Thoracic aorta (tissue), 2 donors: ENCODE results near the gene PELO. TPM values are rescaled to one million over a fixed set of nuclear protein-coding genes. Genes with fewer than 3 reads are reported as not detected.

Experiments
- ATAC-seq: fragments of 150-250 bp; one replicate; pipeline ENCODE4 v1.8.0; 2017; ENCODE audit warnings: low read depth; ENCODE audit not compliant: insufficient number of reproducible peaks, low FRiP score
- DNase-seq: peaks from one replicate; pipeline ENCODE4 v3.0.0-alpha.2; 2020; ENCODE audit warnings: low spot score
- H3K27ac ChIP-seq, 2 donors: fragments of 200-600 bp; sonication (generic); 1 replicate in 1 of 2; 2 replicates in 1 of 2; pipeline ENCODE4 v1.5.1; 2016; ENCODE audit warnings: mild to moderate bottlenecking in 2 of 2, moderate library complexity in 2 of 2
- H3K27me3 ChIP-seq: fragments of 200-600 bp; sonication (generic); replicated peaks from 2 replicates; pipeline ENCODE4 v1.6.0; 2016; ENCODE audit warnings: mild to moderate bottlenecking; ENCODE audit not compliant: insufficient read depth
- H3K36me3 ChIP-seq: fragments of 200-600 bp; sonication (generic); one replicate; pipeline ENCODE4 v1.5.1; 2016
- H3K4me1 ChIP-seq, 2 donors: fragments of 200-600 bp; sonication (generic); 1 replicate in 1 of 2; 2 replicates in 1 of 2; pipeline versions ENCODE4 v1.5.1 to v1.6.0; 2016; ENCODE audit warnings: low read depth in 2 of 2, mild to moderate bottlenecking in 1 of 2; ENCODE audit not compliant: control insufficient read depth in 1 of 2
- H3K4me3 ChIP-seq: fragments of 200-600 bp; sonication (generic); 2 replicates; pipeline ENCODE4 v1.5.1; 2016; ENCODE audit warnings: mild to moderate bottlenecking
- H3K9me3 ChIP-seq: fragments of 200-600 bp; sonication (generic); 2 replicates; pipeline ENCODE4 v1.5.1; 2016
- CTCF ChIP-seq: fragments of 200-600 bp; sonication (generic); IDR thresholded peaks from one replicate; pipeline ENCODE4 v1.5.1; 2019; ENCODE audit warnings: antibody characterized with exemption
- total RNA-seq, 2 donors: library from RNA; depleted of rRNA; stranded (reverse); fragments of >200 nt; gene quantifications; one replicate each; pipeline versions ENCODE4 v1.1.0 to v1.2.3, GENCODE V29; 2016

The PELO gene
- total RNA-seq, 2 donors from 2014 or later, result 28.8 to 44.7 TPM

- ATAC-seq, result no peak
- no peak overlapping the region for H3K4me3 ChIP-seq
- DNase-seq, result no peak
- H3K4me1 ChIP-seq, result peaks cover 0 to 3% of the 10 kb centered on the region in 2 donors
- H3K27ac ChIP-seq, result no peak overlapping the region
- no peak for TF ChIP-seq CTCF
- no peaks in the 10 kb centered on the region for H3K27me3 ChIP-seq
- no peaks in the 10 kb centered on the region for H3K36me3 ChIP-seq
- no peaks in the 10 kb centered on the region for H3K9me3 ChIP-seq
Observed at GRCh38 chr5:52751137-52751536, 36.6 kb upstream of the PELO start.

- DNase-seq (no peak), ATAC-seq (no peak)
- no peaks in the 10 kb centered on the region for H3K9me3 ChIP-seq
- no peaks in the 10 kb centered on the region for H3K36me3 ChIP-seq
- no peaks in the 10 kb centered on the region for H3K27me3 ChIP-seq
- TF ChIP-seq CTCF, result no peak
- no peak overlapping the region for H3K27ac ChIP-seq
- no peak overlapping the region for H3K4me3 ChIP-seq
- peaks cover 0 to 3% of the 10 kb centered on the region in 2 donors for H3K4me1 ChIP-seq
Observed at GRCh38 chr5:52754051-52754450, 33.7 kb upstream of the PELO start.

GRCh38 chr5:52757527-52757926 is 30.2 kb upstream of the PELO start:
- no peak for DNase-seq
- TF ChIP-seq CTCF, result no peak
- no peaks in the 10 kb centered on the region for H3K36me3 ChIP-seq
- no peaks in the 10 kb centered on the region for H3K4me1 ChIP-seq
- no peak overlapping the region for H3K4me3 ChIP-seq
- H3K27ac ChIP-seq, result no peak overlapping the region
- H3K9me3 ChIP-seq, result no peaks in the 10 kb centered on the region
- no peaks in the 10 kb centered on the region for H3K27me3 ChIP-seq
- no peak for ATAC-seq

- Histone ChIP-seq H3K9me3 (no peaks in the 10 kb centered on the region), H3K4me1 (no peaks in the 10 kb centered on the region), H3K36me3 (no peaks in the 10 kb centered on the region), H3K4me3 (no peak overlapping the region), H3K27me3 (no peaks in the 10 kb centered on the region), H3K27ac (no peak overlapping the region)
- TF ChIP-seq CTCF, result no peak
- no peak for DNase-seq
- ATAC-seq, result no peak
Observed at GRCh38 chr5:52758014-52758413, 29.7 kb upstream of the PELO start.

- no peak for TF ChIP-seq CTCF
- H3K4me3 ChIP-seq, result no peak overlapping the region
- ATAC-seq, result no peak
- no peaks in the 10 kb centered on the region for H3K4me1 ChIP-seq
- H3K36me3 ChIP-seq, result no peaks in the 10 kb centered on the region
- H3K27ac ChIP-seq, result no peak overlapping the region
- no peak for DNase-seq
- H3K9me3 ChIP-seq, result no peaks in the 10 kb centered on the region
- H3K27me3 ChIP-seq, result no peaks in the 10 kb centered on the region
Observed at GRCh38 chr5:52759331-52759730, 28.4 kb upstream of the PELO start.
